GM21423 (cell line): Measurements from ENCODE around the gene PDSS2.
"Not testable (repeated sequence)": the region's sequence is repeated elsewhere in the genome, so short reads cannot be mapped to it uniquely, and the experiment has no call there.

Source experiments
- ATAC-seq: cut with Tn5 transposase; IDR thresholded peaks from one replicate; pipeline ENCODE4 v1.9.1; 2021; ENCODE audit warnings: mild to moderate bottlenecking, moderate library complexity; ENCODE audit not compliant: unreplicated experiment

The PDSS2 gene

DNA sequence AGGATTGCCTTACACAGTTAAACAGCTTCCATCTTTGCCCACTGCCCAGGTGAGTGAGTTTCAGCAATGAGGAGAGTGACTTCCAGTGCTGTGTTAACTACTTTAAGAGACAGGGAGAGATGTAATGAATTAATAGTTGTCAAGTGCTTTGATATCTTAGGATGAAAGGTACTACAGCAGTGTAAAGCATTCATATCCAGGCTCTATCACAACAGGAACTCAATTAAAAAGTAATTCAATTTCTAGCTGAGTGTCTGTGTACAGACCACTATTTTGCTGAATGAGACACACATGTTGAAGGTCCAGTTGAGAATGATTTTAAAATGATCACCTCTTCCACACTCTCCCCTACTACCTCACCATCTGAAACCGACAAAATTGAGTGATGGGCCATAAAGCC, 273.3 kb downstream of the PDSS2 start:
- no peak for ATAC-seq

DNA sequence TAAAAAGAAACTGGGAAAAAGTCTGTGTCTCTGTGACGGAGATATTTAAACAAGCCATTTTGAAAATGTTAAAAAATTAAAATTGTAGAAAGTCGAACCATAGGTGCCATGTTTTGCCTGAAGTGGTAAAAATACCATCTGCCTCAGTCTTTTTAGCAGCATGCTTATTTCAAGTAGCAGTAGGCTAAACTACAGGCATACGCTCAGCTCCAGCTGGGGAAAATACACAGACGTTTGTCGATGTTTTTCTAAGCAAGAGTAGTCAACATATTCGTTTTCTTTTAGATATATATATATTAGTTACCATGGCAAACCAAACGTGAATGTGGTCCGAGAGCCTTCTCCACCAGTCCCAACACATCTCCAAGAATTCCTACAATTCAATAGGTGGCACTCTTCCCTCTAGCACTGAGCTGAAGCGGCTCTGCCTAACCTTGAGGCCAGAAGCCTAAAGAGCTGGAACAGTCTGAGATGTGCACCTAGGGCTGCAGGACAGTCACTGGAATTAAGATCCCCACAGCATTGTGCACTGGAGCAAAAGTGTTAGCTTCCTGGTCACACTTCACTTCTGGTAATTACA, 273.9 kb downstream of the PDSS2 start:
- ATAC-seq: no peak

DNA sequence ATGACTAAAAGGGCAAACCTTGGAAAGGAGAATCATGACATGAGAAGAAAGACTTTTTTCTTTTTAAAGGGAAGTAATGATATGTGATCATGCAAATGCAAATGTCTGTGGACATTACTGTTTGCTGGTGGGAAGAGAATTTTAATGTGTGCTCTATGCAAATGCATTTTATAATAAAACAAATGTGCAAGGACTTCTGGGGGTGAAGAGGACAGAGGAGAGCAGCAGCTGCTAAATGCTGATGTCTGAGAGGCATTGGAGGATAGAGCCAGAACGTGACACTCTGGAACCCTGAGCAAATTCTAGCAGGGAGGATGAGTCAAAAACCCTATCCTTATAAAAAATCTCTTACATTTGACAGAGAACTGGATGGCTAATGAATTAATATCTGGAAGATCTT, 274.9 kb downstream of the PDSS2 start:
- no peak for ATAC-seq

DNA sequence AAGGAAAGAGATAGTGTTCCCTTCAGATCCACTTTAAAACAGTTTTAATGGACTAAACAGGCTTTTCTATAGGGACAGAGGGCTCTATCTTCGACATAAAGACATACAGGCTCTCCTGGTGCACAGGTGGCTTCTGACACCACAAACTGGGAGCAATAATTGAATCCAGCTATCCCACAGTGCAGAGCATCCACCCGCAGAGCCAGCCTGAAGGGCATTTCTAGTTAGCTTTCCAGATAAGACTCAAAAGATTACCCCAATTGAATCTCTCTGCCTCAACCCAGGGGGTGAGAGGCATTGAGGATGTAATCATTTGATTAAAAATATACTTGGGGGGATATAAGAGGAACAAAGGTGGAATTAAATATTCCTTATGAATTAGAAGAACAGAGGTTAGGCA, 279.3 kb downstream of the PDSS2 start:
- ATAC-seq: no peak

DNA sequence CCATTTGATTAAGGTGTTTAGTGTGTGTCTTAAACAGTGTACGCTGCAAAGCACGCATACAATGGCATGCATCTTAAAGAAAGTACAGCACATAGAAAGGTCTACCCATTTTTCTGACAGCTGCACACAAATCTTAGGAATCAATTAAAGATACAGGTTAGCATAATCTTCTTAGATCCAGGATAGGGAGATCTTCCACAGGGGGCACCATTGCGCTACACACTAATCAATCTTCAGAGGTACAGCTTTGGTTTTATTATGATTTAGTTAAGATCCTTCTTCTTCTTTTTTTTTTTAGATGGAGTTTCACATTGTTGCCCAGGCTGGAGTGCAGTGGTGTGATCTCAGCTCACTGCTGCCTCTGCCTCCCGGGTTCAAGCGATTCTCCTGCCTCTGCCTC, 280.4 kb downstream of the PDSS2 start:
- no peak for ATAC-seq

GRCh38 chr6:107173779-107174178, 285.6 kb downstream of the PDSS2 start:
- no peak for ATAC-seq

GRCh38 chr6:107171513-107171912, 287.9 kb downstream of the PDSS2 start:
- no peak for ATAC-seq

- ATAC-seq: not testable (repeated sequence)
Observed at GRCh38 chr6:107164299-107164698, 295.1 kb downstream of the PDSS2 start.

DNA sequence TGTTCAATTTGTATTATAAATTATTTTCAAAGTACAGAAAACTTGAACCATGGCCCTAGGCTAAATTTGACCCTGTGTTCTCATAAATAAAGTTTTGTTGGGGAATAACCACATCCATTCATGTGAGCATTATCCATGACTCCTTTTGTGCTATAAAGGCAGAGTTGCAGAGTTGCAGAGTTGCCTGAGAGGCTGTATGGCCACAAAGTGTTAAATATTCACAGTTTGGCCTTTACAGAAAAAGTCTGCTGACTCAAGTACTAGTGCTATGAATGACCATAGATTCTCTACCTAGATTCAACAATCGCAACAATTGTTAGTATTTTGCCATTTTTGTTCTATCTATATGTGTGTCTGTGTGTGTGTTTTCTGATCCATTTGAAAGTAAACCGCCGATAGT, 297.8 kb downstream of the PDSS2 start:
- no peak for ATAC-seq

DNA sequence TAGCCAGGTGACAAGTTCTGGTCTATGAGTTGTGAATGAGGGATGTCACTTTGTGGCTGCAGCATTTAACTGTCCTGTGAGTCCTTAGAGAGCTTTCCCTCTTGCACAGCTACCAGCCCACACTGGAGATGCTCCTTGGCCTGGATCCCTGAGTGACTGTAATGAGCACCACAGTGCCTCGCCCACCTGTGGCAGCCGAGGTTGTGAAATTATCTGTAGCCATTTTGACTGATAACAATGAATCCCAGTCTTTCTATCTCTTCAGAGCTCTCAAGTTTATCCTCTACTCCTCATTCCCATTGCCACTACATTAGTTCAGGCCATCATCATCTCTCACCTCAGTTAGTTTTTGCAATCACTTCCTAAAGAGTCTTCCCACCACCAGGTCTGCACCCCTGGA, 302.7 kb downstream of the PDSS2 start:
- ATAC-seq: no peak

GRCh38 chr6:107154801-107155160, 304.6 kb downstream of the PDSS2 start:
- no peak for ATAC-seq

- no peak for ATAC-seq
Observed at GRCh38 chr6:107154131-107154800, 305.1 kb downstream of the PDSS2 start.

- ATAC-seq: no peak
Observed at GRCh38 chr6:107152638-107153430, 306.5 kb downstream of the PDSS2 start.

GRCh38 chr6:107144666-107145065, 314.7 kb downstream of the PDSS2 start:
- ATAC-seq: no peak

DNA sequence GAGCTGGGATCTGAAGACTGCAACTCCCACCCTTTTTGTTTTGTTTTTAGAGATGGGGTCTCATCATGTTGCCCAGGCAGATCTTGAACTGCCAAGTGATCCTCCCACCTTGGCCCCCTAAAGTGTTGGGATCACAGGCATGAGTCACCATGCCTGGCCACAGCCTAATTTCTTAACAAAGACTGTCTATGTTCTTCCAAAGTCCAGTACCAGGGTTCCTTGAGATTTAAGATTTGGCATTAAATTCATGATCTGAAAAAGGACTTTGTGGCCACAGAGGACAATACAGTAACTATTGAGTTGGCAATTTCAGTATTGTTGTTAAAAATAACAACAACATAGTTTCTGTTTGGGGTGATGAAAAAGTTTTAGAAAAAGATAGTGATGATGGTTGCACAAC, 315.4 kb downstream of the PDSS2 start:
- no peak for ATAC-seq

- no peak for ATAC-seq
Observed at GRCh38 chr6:107140581-107140980, 318.8 kb downstream of the PDSS2 start.

DNA sequence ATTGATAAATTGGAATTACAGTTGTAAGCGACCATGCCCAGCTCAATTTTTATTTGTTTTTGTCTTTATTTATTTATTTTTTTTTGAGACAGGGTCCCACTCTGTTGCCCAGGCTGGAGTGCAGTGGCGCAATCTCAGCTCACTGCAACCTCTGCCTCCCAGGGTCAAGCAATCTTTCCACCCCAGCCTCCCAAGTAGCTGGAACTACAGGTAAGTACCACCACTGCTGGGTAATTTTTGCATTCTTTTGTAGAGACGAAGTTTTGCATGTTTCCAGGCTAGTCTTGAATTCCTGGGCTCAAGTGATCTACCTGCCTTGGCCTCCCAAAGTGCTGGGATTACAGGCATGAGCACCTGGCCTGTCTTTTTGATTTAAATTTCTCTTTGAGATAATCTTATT, 323.0 kb downstream of the PDSS2 start:
- not testable (repeated sequence) for ATAC-seq

GRCh38 chr6:107135048-107135680, 324.2 kb downstream of the PDSS2 start:
- not testable (repeated sequence) for ATAC-seq

- ATAC-seq: no peak
Observed at GRCh38 chr6:107132330-107132954, 326.9 kb downstream of the PDSS2 start.

DNA sequence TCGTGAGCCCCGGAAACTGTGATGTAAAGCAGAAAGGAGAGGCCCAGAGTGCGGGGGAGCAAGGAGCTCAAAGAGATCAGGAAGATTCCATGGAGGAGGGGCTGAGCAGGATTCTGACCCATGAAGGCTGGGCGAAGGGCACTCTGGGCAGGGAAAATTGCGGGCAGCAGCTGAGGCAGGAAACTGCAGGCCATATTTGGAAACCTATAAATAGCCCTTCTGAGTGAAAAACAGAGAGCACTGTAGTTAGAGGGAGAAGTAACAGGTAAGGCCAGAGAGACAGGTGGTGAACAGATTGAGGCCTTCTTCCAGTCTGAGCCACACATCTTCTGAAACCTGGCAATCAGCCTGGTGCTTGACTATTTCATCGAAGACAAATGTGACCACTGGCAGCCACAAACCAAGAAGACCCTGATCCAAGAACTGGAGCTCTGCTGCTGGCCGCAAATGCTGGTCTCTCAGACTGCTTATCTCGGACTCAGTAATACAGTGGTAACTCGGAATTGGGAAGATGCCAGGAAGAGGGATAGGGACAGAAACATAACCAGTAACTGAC, 329.9 kb downstream of the PDSS2 start:
- no peak for ATAC-seq

GRCh38 chr6:107128577-107128976, 330.8 kb downstream of the PDSS2 start:
- no peak for ATAC-seq
